RCC 7860 (cell line): ENCODE results near the gene SCAI.
"Not testable (repeated sequence)": the region's sequence is repeated elsewhere in the genome, so short reads cannot be mapped to it uniquely, and the experiment has no call there.

Experiments used
- DNase-seq: peaks from one replicate; pipeline ENCODE4 v3.0.0-alpha.2; 2015; ENCODE audit warnings: low spot score
- FAIRE-seq: peaks from 2 replicates; lab custom pipeline; 2012; peaks lifted over from hg19 to GRCh38; lab: Jason Lieb, UNC

SCAI gene

GRCh38 chr9:125150349-125151245 lies 7.3 kb upstream of the SCAI start:
- DNase-seq (no peak), FAIRE-seq (no peak)

GRCh38 chr9:125147401-125147951 lies 4.1 kb upstream of the SCAI start:
- DNase-seq (no peak), FAIRE-seq (no peak)

- FAIRE-seq: no peak
- DNase-seq: no peak
Observed at GRCh38 chr9:125146247-125146646, 2.9 kb upstream of the SCAI start.

- no peak for FAIRE-seq
- no peak for DNase-seq
Observed at GRCh38 chr9:125145425-125145824, 2.1 kb upstream of the SCAI start.

- FAIRE-seq: no peak
- no peak for DNase-seq
Observed at GRCh38 chr9:125142560-125143376, 560 bp downstream of the SCAI start.

GRCh38 chr9:125141751-125142150 lies 1.6 kb downstream of the SCAI start:
- DNase-seq: no peak
- no peak for FAIRE-seq

GRCh38 chr9:125141251-125141650 lies 2.1 kb downstream of the SCAI start:
- FAIRE-seq (no peak), DNase-seq (no peak)

GRCh38 chr9:125140576-125140975 lies 2.8 kb downstream of the SCAI start:
- no peak for FAIRE-seq

GRCh38 chr9:125137200-125137599 lies 6.1 kb downstream of the SCAI start:
- FAIRE-seq (no peak), DNase-seq (no peak)

More at GRCh38 chr9:125140576-125140975, 2.8 kb downstream of the SCAI start:
- DNase-seq: no peak

- DNase-seq (no peak), FAIRE-seq (no peak)
Observed at GRCh38 chr9:125134976-125135375, 8.4 kb downstream of the SCAI start.

GRCh38 chr9:125133403-125134329 lies 9.7 kb downstream of the SCAI start:
- FAIRE-seq: no peak
- no peak for DNase-seq

GRCh38 chr9:125131778-125132177 lies 11.6 kb downstream of the SCAI start:
- DNase-seq (no peak), FAIRE-seq (no peak)

GRCh38 chr9:125126019-125126746 lies 17.1 kb downstream of the SCAI start:
- peak; percentile 97 for DNase-seq
- peak; percentile 95 for FAIRE-seq

GRCh38 chr9:125125523-125125922 lies 17.8 kb downstream of the SCAI start:
- peak; percentile 21 for DNase-seq
- no peak for FAIRE-seq

- no peak for DNase-seq
- FAIRE-seq: no peak
Observed at GRCh38 chr9:125121146-125121545, 22.2 kb downstream of the SCAI start.

GRCh38 chr9:125119643-125120286 lies 23.6 kb downstream of the SCAI start:
- DNase-seq (no peak), FAIRE-seq (no peak)

GRCh38 chr9:125118696-125119095 lies 24.6 kb downstream of the SCAI start:
- DNase-seq, FAIRE-seq: not testable (repeated sequence)

- FAIRE-seq, DNase-seq: not testable (repeated sequence)
Observed at GRCh38 chr9:125114503-125114902, 28.8 kb downstream of the SCAI start.

- FAIRE-seq (no peak), DNase-seq (no peak)
Observed at GRCh38 chr9:125110464-125110863, 32.9 kb downstream of the SCAI start.
